CD14-positive monocyte (primary cell): Measurements from ENCODE around the gene FTL. TPM values are rescaled to one million over a fixed set of nuclear protein-coding genes. Genes with fewer than 3 reads are reported as not detected.

ENCODE experiments used
- DNase-seq, 3 donors: peaks; one replicate each; pipeline ENCODE4 v3.0.0-alpha.2; 2011 to 2022
- H2AFZ ChIP-seq: 2 replicates; pipeline ENCODE4 v1.6.0; 2012; ENCODE audit warnings: mild to moderate bottlenecking, low read depth, low read length, inconsistent platforms; ENCODE audit not compliant: insufficient read depth, poor library complexity, severe bottlenecking
- H3K27ac ChIP-seq, 2 donors: 1 replicate in 1 of 2; 2 replicates in 1 of 2; pipeline ENCODE4 v1.5.1; 2012 to 2013; ENCODE audit warnings: low read length in 2 of 2, control low read depth in 1 of 2, inconsistent platforms in 1 of 2, low read depth in 1 of 2, mild to moderate bottlenecking in 1 of 2
- H3K27me3 ChIP-seq, 2 donors: one replicate each; pipeline versions ENCODE4 v1.6.0 to v1.6.1; 2011 to 2013; ENCODE audit warnings: low read length in 2 of 2; ENCODE audit not compliant: control insufficient read depth in 2 of 2, insufficient read depth in 2 of 2
- H3K36me3 ChIP-seq, 2 donors: replicated peaks in 1 of 2; 1 replicate in 1 of 2; 2 replicates in 1 of 2; pipeline versions ENCODE4 v1.5.1 to v1.6.1; 2012 to 2013; ENCODE audit warnings: low read length in 2 of 2, control low read depth in 1 of 2, inconsistent platforms in 1 of 2, mild to moderate bottlenecking in 1 of 2; ENCODE audit not compliant: insufficient read depth in 2 of 2, control insufficient read depth in 1 of 2
- H3K4me1 ChIP-seq, 2 donors: 1 replicate in 1 of 2; 2 replicates in 1 of 2; pipeline versions ENCODE4 v1.5.1 to v1.6.1; 2012 to 2013; ENCODE audit warnings: low read length in 2 of 2, control low read depth in 1 of 2, inconsistent platforms in 1 of 2, mild to moderate bottlenecking in 1 of 2, moderate library complexity in 1 of 2; ENCODE audit not compliant: insufficient read depth in 2 of 2, control insufficient read depth in 1 of 2
- H3K4me2 ChIP-seq: replicated peaks from 2 replicates; pipeline ENCODE3; 2012; ENCODE audit warnings: low read length, moderate library complexity, mild to moderate bottlenecking; ENCODE audit not compliant: poor library complexity, severe bottlenecking; ENCODE audit errors: extremely low read depth
- H3K4me3 ChIP-seq, 3 experiments: fragments of 200-600 bp in 1 of 3; sonication (generic) in 1 of 3; replicated peaks in 1 of 3; 1 replicate in 2 of 3; 2 replicates in 1 of 3; pipeline ENCODE4 v1.5.1; 2011 to 2013; ENCODE audit warnings: low read length in 3 of 3, mild to moderate bottlenecking in 3 of 3, control low read depth in 2 of 3, low read depth in 2 of 3, inconsistent platforms in 1 of 3, moderate library complexity in 1 of 3
- H3K79me2 ChIP-seq: 2 replicates; pipeline ENCODE4 v1.6.0; 2012; ENCODE audit warnings: mild to moderate bottlenecking, control low read depth, inconsistent platforms, low read length, moderate library complexity; ENCODE audit not compliant: insufficient read depth
- H3K9ac ChIP-seq: 2 replicates; pipeline ENCODE4 v1.6.0; 2017; ENCODE audit warnings: low read length, mild to moderate bottlenecking; ENCODE audit not compliant: insufficient read depth, poor library complexity, severe bottlenecking
- H3K9me3 ChIP-seq, 2 donors: replicated peaks in 1 of 2; 1 replicate in 1 of 2; 2 replicates in 1 of 2; pipeline versions ENCODE4 v1.5.1 to v1.6.1; 2012 to 2013; ENCODE audit warnings: low read length in 2 of 2, control low read depth in 1 of 2; ENCODE audit not compliant: control insufficient read depth in 1 of 2, insufficient read depth in 1 of 2
- H4K20me1 ChIP-seq: 2 replicates; pipeline ENCODE4 v1.6.0; 2012; ENCODE audit warnings: mild to moderate bottlenecking, low read length, control low read depth, moderate library complexity; ENCODE audit not compliant: insufficient read depth
- H3K27ac Mint-ChIP-seq, 7 donors: one replicate each; pipeline ENCODE4 v1.8.0; 2020; ENCODE audit warnings: mild to moderate bottlenecking in 7 of 7, mixed read lengths in 7 of 7, moderate library complexity in 6 of 7, inconsistent platforms in 2 of 7
- H3K27me3 Mint-ChIP-seq, 3 donors: one replicate each; pipeline ENCODE4 v1.8.0; 2021 to 2022; ENCODE audit warnings: low read depth in 3 of 3, mild to moderate bottlenecking in 3 of 3, mixed read lengths in 3 of 3, moderate library complexity in 3 of 3, inconsistent platforms in 1 of 3
- H3K36me3 Mint-ChIP-seq, 2 donors: one replicate each; pipeline ENCODE4 v1.8.0; 2020; ENCODE audit warnings: mixed read lengths in 2 of 2, inconsistent platforms in 1 of 2, mild to moderate bottlenecking in 1 of 2
- H3K4me1 Mint-ChIP-seq: one replicate; pipeline ENCODE4 v1.8.0; 2020; ENCODE audit warnings: mild to moderate bottlenecking, mixed read lengths
- H3K4me3 Mint-ChIP-seq, 2 donors: one replicate each; pipeline ENCODE4 v1.8.0; 2020; ENCODE audit warnings: mild to moderate bottlenecking in 2 of 2, mixed read lengths in 2 of 2, moderate library complexity in 1 of 2
- H3K9me3 Mint-ChIP-seq, 7 donors: one replicate each; pipeline ENCODE4 v1.8.0; 2020 to 2022; ENCODE audit warnings: mixed read lengths in 7 of 7, mild to moderate bottlenecking in 6 of 7, moderate library complexity in 6 of 7, inconsistent platforms in 2 of 7
- WGBS: methylation state at CpG from one replicate; pipeline ENCODE4 v1.1.5; 2013; ENCODE audit warnings: missing lambda C conversion rate; ENCODE audit not compliant: insufficient coverage; 5-methylcytosine and 5-hydroxymethylcytosine counted together
- intact Hi-C, 2 donors: fragments of 100-400 bp; cut with micrococcal nuclease; formaldehyde crosslinking; loops; one replicate each; pipeline versions ENCODE4 v1.15.0 to v1.15.1; 2023
- polyA plus RNA-seq, 3 donors: library from polyadenylated mRNA; depleted of rRNA in 1 of 3; unstranded in 2 of 3; stranded (reverse) in 1 of 3; fragments of 300-500 nt in 2 of 3; fragments of >200 nt in 1 of 3; fragmentation: Illumina TruSeq in 2 of 3; gene quantifications; 1 replicate in 2 of 3; 2 replicates in 1 of 3; pipeline ENCODE4 v1.2.3, GENCODE V29; 2012 to 2021
- TF ChIP-seq, protein P1 (sequence below): fragments of 200-600 bp; IDR thresholded peaks from one replicate; pipeline ENCODE4 v1.8.0; 2022; ENCODE audit warnings: antibody characterized with exemption, mild to moderate bottlenecking

Gene FTL
- polyA plus RNA-seq, 3 donors, result 4,468 to 26,681 (median 23,650) TPM

DNA sequence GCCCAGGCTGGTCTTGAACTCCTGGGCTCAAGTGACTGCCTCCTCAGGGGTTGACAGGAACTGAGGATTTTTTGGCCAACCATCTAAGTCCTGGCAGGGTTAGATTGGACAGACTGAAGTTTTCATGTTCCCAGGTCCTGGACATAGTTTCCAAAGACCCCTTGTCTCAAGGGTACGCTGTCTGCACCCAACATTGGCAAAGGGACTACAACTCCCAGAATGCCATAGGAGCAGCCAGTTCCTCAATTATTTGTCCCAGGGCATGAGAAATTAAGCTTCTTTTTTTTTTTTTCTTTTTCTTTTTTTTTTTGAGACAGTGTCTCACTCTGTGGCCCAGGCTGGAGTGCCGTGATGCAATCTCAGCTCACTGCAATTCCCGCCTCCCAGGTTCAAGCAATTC lies 21.1 kb downstream of the FTL start:
- H2AFZ ChIP-seq, result no peak overlapping the region
- H3K4me2 ChIP-seq, result no peak overlapping the region
- intact Hi-C loops, result no loop called here
- peaks cover 0 to 4% of the 10 kb centered on the region in 2 donors for H3K4me1 ChIP-seq
- TF ChIP-seq, protein P1, sequence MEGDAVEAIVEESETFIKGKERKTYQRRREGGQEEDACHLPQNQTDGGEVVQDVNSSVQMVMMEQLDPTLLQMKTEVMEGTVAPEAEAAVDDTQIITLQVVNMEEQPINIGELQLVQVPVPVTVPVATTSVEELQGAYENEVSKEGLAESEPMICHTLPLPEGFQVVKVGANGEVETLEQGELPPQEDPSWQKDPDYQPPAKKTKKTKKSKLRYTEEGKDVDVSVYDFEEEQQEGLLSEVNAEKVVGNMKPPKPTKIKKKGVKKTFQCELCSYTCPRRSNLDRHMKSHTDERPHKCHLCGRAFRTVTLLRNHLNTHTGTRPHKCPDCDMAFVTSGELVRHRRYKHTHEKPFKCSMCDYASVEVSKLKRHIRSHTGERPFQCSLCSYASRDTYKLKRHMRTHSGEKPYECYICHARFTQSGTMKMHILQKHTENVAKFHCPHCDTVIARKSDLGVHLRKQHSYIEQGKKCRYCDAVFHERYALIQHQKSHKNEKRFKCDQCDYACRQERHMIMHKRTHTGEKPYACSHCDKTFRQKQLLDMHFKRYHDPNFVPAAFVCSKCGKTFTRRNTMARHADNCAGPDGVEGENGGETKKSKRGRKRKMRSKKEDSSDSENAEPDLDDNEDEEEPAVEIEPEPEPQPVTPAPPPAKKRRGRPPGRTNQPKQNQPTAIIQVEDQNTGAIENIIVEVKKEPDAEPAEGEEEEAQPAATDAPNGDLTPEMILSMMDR, result no peak
- no peaks in the 10 kb centered on the region for H3K9me3 ChIP-seq
- no peak overlapping the region for H3K9ac ChIP-seq
- H3K27ac ChIP-seq, result peak overlapping the region in 1 of 2 donors; percentile 26
- Mint-ChIP-seq H3K9me3 (no peaks in the 10 kb centered on the region), H3K27ac (peak overlapping the region in 2 of 7 donors; percentile 36 to 46), H3K4me3 (no peak overlapping the region), H3K27me3 (peaks cover 0 to 5% (median 0%) of the 10 kb centered on the region in 3 donors), H3K4me1 (no peaks in the 10 kb centered on the region), H3K36me3 (peaks cover 53 to 91% of the 10 kb centered on the region in 2 donors)
- peaks cover 49 to 86% of the 10 kb centered on the region in 2 donors for H3K36me3 ChIP-seq
- no peaks in the 10 kb centered on the region for H3K27me3 ChIP-seq
- DNase-seq, result no peak
- H4K20me1 ChIP-seq, result no peaks in the 10 kb centered on the region
- H3K4me3 ChIP-seq, result no peak overlapping the region
- peaks cover 17% of the 10 kb centered on the region for H3K79me2 ChIP-seq
- WGBS, result no CpG with 5 or more reads among the region's 3 CpGs

DNA sequence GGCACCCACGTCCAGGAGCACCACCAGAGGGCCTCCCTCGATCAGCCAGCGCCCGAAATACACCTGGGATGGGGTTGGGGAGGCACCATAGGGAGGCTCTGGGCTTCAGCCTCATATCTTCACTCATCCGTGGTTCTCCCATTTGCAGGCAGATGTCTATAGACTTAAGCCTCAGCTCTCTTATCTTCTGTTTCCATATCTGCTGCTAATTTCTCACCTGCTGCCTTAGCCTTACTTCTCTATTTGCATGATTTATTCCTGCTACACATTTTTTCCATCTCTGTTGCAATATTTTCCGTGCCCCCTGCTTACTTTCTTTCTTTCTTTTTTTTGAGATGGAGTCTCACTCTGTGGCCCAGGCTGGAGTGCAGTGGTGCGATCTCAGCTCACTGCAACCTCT lies 22.2 kb downstream of the FTL start:
- TF ChIP-seq, protein P1, result no peak
- intact Hi-C loops, result no loop called here
- peaks cover 39 to 74% of the 10 kb centered on the region in 2 donors for H3K36me3 ChIP-seq
- H3K27me3 Mint-ChIP-seq, result peaks cover 0 to 3% (median 0%) of the 10 kb centered on the region in 3 donors
- H3K27ac ChIP-seq, result no peak overlapping the region
- peaks cover 43 to 81% of the 10 kb centered on the region in 2 donors for H3K36me3 Mint-ChIP-seq
- DNase-seq, result no peak
- no peak overlapping the region for H3K4me2 ChIP-seq
- peaks cover 11 to 15% of the 10 kb centered on the region in 2 donors for H3K4me1 ChIP-seq
- no peaks in the 10 kb centered on the region for H3K9me3 ChIP-seq
- peaks cover 0 to 1% (median 0%) of the 10 kb centered on the region in 7 donors for H3K9me3 Mint-ChIP-seq
- H3K4me1 Mint-ChIP-seq, result peaks cover 7% of the 10 kb centered on the region
- H3K79me2 ChIP-seq, result peaks cover 28% of the 10 kb centered on the region
- H3K9ac ChIP-seq, result no peak overlapping the region
- no peaks in the 10 kb centered on the region for H3K27me3 ChIP-seq
- no peak overlapping the region for H3K4me3 ChIP-seq
- H2AFZ ChIP-seq, result no peak overlapping the region
- WGBS, result 90% methylated on average over 2 of the region's 7 CpGs
- no peak overlapping the region for H3K27ac Mint-ChIP-seq
- H3K4me3 Mint-ChIP-seq, result no peak overlapping the region
- H4K20me1 ChIP-seq, result peaks cover 8% of the 10 kb centered on the region
